Astrocyte of the spinal cord (primary cell): Measurements from ENCODE around the gene GSN.

Experiments used
- DNase-seq: peaks from one replicate; pipeline ENCODE4 v3.0.0; 2011; ENCODE audit warnings: low read depth, low spot score
- H3K4me3 ChIP-seq: 2 replicates; pipeline ENCODE4 v1.5.1; 2011; ENCODE audit warnings: low read depth, mild to moderate bottlenecking, low read length, moderate library complexity
- CTCF ChIP-seq: IDR thresholded peaks from 2 replicates; pipeline ENCODE4 v1.5.1; 2012; ENCODE audit warnings: low read depth, mild to moderate bottlenecking, low read length, inconsistent platforms
- in situ Hi-C: cut with HindIII; loops from 2 replicates; pipeline ENCODE4 v1.10.0; 2017; ENCODE audit warnings: low sequenced_read_pairs

GSN gene

DNA sequence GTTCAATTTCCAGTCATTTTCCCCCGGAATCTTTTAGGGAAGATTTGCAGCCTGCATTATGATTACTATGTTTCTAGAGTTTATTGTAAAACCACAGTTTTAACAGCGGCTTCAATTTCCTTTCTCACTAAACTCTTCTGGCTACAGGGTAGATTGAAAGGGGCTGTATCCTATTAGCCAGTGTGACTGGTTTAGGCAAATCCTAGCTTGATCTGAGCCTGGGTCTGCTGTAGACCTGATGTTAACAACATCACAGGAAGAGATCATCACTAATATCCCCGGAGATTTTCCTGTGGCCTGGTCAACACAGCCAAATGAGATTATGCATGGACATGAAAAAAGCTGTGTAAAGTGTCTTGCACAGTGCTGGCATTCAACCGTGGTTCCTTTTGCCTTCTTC, 68.7 kb downstream of the GSN start:
- H3K4me3 ChIP-seq = no peak overlapping the region
- DNase-seq = no peak
- no peak for TF ChIP-seq CTCF
- in situ Hi-C loops = no loop called here

DNA sequence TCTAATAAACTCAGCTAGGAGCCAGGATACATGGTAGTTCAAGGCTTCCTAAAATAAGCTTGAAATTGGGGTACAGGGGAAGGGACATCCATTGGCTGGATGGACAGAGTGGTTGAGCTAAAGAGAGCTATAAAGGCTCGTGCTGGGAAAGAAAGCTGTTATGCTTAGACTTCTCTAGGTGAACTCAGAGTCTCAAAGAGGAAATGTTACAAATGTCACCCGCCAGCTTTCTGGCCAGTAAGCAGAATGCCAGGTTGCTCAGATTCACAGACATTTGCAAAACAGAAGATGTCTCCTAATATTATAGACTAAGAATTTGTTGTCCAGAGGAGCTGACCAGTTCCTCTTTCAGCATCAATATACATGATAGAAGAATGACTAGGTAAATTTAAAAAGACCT, 71.5 kb downstream of the GSN start:
- TF ChIP-seq CTCF = no peak
- in situ Hi-C loops = no loop called here
- DNase-seq = no peak
- no peak overlapping the region for H3K4me3 ChIP-seq

DNA sequence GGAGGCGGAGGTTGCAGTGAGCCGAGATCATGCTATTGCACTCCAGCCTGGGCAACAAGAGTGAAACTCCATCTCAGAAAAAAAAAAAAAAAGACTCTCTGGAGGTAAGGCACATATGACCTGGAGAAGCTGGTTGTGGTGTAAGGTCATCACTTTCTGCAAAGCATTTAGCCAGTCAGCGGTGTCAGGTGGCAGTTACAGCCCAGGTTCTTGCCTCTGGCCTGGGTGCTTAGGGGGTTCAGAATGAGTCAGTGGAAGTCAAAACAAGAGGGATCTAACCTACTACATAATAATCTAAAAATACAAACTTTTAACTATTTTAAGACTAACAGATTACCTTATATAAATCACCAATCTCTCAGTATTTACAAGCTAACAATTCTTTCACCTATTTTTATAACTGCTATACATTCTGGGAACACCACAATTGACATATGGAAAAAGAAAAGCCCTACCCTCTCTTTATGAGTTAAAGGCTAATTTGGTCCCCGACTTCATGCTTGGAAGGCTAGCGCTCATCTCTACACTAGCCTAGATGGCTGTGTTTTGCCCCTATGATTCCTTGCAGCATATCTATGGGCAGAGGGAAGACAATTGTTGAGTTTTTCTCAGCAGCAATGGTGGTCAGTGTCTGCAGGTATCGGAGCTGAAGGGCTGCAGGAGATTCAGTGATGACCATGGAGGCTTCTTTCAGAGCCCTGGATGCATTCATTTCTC, 72.9 kb downstream of the GSN start:
- DNase-seq = no peak
- TF ChIP-seq CTCF = no peak
- no peak overlapping the region for H3K4me3 ChIP-seq
- in situ Hi-C loops = no loop called here

DNA sequence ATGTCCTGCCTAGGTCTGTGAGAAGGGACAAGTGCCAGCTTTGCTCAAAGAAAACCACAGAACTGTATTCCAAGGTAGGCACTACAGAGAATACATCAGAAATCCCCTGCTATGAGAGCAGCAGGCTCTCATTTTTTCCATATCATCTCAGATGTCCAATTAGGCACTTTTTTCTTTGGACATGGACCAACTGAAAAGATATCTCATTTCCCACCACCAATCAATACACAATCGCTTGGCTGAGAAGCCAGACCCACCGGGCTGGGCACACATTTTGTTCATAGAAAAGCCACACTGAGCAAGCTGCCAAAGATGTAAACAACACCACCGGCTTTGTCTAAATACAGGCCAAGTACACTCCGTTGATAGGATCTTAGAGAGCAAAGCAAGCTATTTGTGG, 76.2 kb downstream of the GSN start:
- in situ Hi-C loops = no loop called here
- no peak for TF ChIP-seq CTCF
- H3K4me3 ChIP-seq = no peak overlapping the region
- no peak for DNase-seq

DNA sequence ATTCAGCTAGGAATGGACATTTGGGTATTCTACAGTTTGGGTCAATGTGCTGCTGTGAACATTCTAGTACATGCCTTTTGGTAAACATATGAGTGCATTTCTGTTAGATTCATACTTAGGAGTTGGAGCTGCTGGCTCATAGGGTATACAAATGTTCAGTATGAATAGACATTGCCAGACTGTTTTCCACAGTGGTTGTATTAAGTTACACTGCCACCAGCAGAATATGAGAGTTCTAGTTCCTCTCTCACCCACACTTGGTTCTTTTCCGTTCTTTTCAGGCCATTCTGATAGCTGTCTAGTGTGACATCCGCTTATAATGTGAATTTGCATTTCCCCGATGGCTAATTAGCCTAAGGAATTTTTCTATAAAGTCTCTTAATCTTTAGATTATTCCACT, 77.1 kb downstream of the GSN start:
- no peak for DNase-seq
- no peak overlapping the region for H3K4me3 ChIP-seq
- in situ Hi-C loops = no loop called here
- TF ChIP-seq CTCF = no peak

DNA sequence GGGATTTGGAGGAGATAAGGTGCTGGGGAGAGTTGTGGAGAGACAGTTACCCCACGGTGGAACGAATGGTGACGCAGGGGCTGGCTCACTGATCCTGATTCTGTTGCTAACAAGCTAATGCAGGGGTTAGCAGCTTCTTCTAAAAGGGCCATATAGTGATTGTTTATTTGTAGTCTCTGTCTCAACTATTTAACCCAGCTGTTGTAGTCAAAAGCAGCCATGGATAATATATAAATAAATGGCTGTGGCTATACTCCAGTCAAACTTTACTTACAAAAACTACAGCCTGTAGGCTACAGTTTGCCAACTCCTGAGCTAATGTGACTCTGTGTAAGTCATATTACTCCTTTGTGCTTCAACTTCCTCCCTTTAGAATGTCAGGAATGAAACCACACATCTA, 80.3 kb downstream of the GSN start:
- DNase-seq = no peak
- in situ Hi-C loops = no loop called here
- H3K4me3 ChIP-seq = no peak overlapping the region
- TF ChIP-seq CTCF = no peak
